HG03103 (cell line): ENCODE results near the gene TMEM258.

Experiments
- ATAC-seq: cut with Tn5 transposase; IDR thresholded peaks from one replicate; pipeline ENCODE4 v1.9.1; 2021; ENCODE audit warnings: low read depth; ENCODE audit not compliant: unreplicated experiment

The TMEM258 gene

DNA sequence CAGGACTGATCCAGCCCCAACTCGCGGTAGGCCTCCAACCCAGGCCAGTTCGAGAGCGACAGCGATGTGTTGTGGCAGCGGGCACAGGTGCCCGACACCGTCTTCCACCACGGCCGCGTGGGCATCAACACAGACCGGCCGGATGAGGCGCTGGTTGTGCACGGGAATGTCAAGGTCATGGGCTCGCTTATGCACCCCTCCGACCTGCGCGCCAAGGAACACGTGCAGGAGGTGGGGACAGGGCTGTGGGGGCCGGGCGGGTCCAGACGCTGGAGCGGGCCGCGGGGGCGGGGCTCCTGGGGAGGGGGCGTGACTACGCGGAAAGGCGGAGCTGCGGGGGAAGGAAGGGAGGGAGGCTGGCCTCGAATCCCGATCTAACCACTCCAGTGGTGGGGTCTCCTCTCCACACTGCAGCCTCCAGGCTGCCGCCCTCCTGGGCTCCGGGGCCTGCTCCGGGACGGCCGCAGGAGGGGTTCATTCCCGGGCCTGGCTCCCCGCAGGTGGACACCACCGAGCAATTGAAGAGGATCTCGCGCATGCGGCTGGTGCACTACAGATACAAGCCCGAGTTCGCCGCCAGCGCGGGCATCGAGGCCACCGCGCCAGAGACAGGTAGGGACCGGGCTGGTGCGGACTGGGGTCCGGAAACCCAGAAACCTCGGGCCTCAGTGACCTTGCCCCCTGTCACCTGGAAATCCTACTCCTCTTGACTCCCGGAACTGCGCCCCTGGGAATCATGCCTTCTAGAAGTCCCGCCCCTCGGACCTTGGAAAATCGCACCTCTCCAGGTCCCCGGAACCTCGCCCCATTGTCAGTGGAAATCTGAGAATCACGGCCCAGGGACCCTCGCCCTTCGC lies 14.9 kb downstream of the TMEM258 start:
- ATAC-seq, result no peak

DNA sequence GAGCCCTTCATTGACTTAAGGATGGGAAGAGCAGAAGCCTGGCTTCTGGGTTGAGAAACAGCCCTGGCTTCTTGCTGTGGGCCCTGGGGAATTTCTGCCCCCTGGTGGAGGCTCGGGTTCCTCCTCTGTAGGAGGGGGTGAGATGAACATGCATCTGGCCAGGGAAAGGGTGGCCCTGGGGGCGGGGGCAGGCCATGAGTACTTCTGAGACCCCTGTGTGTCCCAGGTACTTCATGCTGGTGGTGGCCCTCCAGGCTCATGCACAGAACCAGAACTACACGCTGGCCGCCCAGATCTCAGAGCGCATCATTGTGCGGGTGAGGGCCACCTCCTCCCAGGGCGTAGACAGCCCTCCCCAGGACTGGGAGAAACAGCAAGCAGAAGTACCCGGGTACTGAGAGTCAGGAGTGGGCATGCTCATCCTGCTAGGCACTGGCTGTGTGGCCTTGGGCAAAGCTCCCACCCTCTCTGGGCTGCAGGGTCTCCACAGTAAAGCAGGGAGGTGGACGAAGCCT lies 15.8 kb downstream of the TMEM258 start:
- no peak for ATAC-seq

DNA sequence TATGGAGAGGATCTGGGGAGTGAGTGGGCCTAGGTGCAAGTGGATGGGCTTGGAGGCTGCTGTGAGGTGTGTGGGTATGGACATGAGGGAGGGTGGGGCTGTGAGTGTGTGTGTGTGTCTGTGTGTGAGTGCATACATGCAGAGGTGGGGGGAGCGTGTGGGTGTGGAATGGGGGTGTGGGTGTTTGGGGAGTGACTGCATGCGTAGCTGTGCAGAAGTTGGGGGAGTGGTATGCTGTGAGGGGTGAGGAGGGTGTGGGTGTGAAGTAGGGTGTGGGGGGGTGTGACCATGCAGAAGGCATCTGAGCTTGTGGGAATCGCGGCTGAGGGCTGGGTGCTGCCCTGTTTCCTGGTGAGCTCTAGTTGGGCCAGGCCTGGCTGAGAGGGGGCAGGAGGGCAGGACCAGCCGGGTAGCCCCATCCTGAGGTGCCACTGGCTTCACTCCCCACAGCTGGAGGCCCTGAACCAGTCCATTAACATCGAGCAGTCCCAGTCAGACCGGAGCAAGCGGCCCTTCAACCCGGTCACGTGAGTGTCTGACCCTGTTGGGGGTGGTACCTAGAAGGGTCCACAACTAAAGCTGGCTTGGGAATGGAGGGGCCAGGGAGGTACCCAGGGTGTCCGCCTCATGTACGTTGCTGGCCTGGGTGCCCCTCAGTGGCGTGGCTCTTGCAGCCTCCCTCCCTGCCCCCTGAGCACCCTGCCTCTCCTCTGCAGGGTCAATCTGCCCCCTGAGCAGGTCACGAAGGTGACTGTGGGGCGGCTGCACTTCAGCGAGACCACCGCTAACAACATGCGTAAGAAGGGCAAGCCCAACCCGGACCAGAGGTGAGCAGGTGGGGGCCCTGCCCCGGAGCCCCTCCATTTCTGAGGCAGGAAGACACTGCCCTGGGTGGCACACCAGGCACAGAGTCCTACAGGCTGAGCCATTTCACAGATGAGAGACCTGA lies 16.5 kb downstream of the TMEM258 start:
- no peak for ATAC-seq

DNA sequence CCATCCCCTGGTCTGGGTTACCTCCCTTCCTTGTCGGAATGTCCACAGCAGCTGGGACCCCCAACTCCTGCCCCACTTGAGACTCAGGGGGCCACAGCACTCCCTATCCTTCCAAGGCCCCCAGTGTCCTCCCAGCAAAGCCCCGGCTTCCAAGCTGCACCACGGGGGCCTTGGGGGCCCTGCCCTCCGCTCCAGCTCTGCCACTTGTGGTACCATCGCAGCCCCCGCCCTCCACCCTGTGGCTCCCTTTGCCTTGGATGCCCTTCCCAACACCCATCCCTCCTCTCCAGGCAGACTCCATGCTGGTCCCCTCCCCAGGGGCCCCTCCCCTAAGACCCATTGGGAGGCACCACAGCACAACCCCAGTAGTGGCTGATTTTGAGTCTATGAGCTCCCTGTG lies 17.3 kb downstream of the TMEM258 start:
- no peak for ATAC-seq

DNA sequence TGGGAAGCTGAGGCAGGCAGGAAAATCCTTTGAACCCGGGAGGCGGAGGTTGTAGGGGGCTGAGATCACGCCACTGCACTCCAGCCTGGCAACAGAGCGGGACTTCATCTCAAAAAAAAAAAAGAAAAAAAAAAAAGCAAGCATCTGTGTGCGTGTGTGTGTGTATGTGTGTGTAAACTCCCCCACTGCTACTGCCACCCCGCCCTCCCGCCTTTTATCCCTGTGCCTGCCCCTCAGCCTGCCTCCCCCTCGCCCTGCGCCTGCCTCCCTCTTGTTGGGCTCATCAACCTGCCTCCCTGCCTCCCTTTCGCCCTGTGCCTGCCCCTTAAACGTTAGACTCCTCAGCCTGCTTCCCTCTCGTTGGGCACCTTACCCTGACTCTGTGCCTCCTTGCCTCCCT lies 18.0 kb downstream of the TMEM258 start:
- ATAC-seq, result no peak

DNA sequence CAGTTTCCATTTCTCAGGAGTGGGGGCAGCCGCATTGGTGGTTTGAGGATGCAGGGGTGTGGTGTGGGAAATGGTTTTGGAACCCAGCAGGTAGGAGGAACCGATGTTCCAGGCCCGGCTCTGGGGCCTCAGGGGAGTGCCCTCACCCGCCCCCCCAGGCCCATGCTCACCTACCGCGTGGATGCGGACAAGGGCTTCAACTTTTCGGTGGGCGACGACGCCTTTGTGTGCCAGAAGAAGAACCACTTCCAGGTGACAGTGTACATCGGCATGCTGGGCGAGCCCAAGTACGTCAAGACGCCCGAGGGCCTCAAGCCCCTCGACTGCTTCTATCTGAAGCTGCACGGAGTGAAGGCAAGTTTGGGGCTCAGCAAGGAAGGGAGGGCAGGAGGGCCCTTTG lies 18.6 kb downstream of the TMEM258 start:
- no peak for ATAC-seq

DNA sequence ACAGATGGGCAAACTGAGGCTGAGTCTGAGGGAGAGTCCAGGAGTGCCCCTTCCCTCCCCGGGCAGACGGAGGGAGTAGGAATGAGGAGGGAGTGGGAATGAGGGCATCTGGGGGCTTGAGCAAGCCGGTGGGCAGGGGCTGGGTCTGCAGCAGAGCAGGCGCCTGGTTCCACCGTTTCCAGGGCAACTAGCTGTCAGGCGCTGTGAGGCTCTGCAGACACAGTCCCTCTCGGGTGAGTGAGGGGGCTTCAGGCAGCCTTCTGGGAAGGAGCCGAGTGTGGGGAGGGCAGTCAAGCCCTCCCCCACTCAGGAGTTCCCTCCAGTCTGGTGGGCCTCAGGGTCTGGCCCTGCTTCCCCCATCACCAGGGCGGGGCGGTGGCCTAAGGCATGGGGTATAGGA lies 19.0 kb downstream of the TMEM258 start:
- ATAC-seq, result no peak

DNA sequence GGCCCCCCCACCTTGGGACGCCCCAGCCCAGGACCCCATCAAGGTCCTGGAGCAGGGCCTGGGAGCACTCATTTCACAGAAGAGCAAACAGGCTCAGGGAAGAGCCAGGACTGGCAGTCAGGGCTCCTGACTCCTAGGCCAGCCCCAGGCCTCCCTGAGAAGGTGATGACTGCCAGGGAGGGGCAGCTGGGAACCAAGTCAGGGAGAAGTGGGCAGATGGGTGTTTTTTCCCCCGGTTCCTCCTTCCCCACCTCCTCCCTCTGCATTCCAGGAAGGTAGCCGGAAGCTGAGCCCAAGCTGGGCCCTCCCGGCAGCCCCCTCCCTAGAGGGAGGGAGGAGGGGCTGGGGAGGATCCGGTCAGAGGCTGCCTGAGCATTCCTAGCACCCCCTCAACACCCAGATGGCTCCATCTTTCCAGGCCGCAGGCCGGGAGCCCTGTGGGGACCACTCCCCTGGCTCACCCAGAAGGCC lies 20.4 kb downstream of the TMEM258 start:
- no peak for ATAC-seq

DNA sequence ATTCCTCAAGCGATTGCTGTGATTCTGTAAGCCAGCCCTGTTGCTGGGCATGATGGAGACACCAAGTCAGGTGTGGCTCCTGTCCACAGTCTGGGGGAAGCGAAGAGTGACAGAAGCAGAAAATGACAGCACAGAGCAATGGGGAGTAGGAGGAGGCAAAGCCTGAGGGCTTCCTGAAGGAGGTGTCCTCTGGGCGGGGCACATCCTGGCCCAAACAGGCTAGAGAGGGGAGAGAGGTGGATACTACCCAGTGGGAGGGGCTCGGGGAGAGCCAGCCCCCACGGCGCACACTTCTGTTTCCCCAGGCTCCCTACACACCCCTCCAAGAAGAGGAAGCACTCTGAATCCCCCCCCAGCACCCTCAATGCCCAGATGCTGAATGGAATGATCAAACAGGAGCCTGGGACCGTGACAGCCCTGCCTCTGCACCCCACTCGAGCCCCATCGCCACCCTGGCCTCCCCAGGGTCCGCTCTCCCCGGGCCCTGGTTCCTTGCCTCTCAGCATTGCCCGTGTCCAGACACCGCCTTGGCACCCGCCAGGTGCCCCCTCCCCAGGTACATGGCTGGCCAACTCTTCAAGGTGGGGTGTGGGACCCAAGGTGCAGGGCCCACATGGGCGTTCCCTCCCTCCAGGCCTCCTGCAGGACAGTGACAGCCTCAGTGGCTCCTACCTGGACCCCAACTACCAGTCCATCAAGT lies 21.1 kb downstream of the TMEM258 start:
- ATAC-seq, result no peak

DNA sequence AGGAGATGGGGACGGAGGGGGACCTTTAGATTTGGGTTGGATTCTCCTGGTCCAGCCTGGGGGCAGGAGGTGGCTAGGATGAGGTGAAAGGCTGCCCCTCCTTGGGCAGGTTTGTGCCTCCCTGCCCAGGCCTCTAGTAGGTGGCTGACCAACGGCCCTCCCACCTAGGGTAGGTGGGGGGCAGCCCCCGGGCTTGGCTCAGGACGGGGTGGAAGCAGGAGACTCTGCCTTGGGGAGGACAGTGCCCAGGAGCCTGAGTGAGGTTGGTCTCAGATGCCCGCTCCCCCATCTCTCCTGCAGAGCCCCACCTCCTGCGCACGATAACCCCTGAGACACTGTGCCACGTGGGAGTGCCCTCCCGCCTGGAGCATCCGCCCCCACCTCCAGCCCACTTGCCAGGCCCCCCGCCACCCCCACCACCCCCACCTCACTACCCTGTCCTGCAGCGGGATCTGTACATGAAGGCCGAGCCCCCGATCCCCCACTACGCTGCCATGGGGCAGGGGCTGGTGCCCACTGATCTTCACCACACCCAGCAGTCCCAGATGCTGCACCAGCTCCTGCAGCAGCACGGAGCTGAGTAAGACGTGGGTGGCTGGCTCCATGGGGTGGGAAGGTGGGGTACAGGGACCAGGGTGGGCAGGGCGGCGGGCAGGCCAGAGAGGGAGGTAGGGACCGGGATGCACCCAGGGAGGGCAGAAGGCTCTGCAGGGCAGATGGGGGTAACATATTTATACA lies 22.3 kb downstream of the TMEM258 start:
- ATAC-seq, result no peak

DNA sequence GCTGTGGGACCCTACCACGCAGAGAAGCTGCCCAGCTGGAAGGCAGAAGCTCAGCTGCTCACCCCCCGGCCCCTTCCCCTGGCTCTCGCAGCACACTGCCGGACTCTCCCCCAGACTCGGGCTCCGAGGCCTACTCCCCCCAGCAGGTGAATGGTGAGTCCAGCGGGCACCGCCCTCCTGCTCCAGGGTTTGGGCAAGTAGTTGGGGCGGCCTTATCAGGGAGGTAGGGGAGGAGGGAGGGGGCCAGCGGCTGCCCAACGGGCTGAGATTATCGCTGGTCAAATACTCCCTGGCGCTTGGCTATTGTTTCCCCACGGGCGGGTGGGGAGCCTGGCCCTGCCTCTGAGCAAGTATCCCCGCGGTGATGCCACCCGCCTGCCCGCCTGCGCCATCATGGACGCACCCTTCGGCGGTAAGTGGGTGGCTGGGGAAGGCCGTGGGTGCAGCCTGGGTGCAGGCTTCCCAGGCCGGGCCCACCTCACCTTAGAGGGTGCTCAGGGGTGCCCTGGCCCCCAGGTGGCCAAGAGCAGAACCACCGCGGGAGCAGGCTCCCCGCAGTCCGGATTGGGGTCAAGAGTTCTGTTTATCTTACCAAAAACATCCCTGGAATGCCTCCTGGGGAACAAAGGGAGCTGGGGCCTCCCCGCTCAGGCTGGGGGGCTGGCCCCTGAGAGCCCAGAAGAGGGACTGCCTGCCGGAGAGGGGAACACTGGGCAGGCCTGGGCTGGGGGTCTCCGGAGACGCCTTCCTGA lies 23.1 kb downstream of the TMEM258 start:
- ATAC-seq, result no peak

DNA sequence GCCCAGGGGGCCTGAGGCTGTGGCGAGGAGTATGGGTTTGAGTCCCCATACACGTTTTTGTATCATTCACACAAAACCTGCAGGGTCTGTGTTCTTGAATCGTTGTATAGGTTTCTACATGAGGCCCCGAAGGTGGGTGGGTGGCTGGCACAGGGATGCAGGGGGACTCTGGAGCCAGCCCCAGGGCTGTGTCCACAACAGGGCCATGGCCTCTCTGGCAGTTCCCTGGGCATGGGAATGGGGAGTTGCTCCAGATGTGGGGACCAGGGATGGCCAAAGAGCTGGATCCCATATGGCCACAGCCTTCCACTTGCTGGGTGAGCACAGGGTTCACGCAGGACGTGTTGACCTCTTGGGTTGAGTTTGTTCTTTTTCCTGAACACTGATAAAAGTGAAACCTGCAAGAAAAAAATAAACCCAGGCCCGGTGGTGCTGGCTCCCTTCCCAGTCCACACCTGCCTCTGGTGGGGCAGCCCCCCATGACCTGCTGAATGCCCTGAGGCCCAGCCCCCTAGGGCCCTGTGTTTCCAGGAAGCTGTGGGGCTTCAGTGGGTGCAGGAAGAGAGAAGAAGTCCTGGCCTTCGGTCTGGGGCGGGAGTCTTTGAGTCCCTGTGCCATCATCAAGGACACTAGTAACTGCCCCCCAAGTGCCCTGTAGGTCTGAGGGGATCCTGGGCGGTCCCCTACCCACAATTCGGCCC lies 23.9 kb downstream of the TMEM258 start:
- no peak for ATAC-seq

DNA sequence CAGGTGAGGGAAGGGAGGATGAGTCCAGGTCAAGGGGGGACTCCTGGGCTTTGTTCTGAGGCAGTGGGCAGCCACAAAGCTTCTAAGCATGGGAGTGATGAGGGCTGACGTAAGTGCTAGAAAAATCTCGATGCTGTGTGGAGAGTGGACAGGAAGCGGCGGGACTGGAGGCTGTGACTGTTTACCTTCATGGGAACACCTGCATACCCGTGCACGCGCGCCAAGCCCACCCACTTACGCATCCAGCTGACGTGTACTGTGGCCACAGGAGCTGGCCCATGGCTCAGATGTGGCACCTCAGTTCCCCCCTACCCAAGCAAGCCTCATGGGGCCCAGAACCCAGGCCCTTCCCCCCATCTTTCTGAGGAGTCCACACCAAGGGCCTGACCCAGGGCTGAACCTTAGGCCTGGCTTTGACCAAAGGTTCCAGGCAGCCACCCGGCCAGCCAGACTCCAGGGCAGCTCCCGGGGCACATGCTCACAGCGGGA lies 26.0 kb downstream of the TMEM258 start:
- no peak for ATAC-seq

DNA sequence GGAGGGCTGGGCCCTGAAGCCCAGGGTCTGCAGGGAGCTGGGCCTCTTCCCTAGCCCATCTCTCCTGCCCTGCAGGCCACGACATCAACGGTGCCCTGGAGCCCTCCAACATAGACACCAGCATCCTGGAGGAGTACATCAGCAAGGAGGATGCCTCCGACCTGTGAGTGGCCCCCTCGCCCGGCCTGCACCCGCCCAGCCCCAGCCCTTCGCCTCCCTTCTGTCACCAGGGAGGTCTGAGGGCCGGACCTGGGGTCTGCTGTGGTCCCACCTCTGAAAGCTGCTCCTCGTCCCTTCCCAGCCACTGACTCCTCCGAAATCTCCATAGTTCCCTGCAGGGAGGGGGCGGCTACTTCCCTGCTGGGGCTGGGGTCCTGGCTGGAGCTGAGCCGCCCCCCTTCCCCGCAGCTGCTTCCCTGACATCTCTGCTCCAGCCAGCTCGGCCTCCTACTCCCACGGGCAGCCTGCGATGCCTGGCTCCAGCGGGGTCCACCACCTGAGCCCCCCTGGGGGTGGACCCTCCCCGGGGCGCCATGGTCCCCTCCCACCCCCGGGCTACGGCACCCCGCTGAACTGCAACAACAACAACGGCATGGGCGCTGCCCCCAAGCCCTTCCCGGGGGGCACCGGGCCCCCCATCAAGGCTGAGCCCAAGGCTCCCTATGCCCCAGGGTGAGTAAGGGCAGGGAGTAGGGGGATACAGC lies 26.7 kb downstream of the TMEM258 start:
- no peak for ATAC-seq

DNA sequence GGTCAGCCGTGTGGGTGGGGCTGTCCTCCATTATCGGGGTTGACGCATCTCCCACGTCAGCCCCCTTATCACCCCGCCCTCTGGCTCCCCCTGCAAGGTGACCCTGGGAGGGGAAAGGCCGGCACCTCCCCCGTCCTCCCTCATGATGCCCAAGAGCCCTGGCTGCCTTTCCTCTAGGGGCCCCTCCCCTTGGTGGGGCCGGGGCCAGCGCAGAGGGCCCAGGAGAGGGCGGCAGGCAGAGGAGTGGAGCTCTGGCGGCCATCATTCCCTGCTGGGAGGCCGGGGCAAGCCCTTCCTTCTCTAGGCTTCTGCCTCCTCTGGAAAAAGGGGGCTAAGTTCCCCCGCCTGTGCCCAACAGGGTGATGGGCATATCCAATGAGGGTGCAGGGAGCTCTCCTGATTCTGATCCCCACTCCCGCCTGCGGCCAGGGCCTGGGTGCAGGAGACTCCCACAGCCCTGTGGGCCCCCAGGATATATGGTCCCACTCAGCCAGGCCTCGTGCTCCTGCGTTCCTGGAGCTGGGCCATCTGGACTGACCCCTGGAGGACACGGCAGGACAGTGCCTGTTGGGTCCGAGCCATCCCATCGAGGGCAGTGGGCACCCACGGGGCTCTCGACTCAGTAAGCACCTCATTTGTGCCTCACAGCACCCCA lies 27.7 kb downstream of the TMEM258 start:
- no peak for ATAC-seq

DNA sequence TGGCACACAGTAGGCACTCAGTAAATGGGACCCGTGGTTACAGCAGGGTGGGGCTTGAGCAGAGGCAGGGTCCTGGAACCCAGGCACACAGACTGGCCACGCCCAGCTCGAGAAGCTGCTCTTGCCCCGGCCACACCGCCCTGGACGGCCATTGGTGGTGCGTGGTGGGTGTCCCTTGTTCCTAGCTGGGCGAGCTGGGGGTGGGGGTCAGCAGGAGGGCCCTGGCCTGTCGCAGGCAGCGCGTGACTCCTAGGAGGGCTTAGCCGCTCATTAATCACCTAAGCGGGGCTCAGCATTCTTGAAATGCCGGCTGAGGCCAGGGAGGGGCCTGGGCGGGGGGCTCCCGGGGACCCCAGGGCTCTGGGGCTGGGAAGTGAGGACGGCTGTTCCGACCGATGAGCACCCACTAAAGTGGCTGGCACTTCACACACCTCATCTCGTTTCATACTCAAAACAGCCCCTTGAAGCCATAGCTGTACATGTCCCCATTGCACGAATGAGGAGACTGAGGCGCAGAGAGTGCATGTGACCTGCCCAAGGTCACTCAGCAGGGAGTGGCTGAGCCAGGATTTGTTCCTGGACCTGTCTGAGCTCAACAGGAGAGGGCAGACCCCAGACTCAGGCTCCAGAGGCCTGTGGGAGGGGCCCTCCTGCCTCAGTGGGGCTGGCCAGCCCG lies 28.3 kb downstream of the TMEM258 start:
- ATAC-seq, result no peak

DNA sequence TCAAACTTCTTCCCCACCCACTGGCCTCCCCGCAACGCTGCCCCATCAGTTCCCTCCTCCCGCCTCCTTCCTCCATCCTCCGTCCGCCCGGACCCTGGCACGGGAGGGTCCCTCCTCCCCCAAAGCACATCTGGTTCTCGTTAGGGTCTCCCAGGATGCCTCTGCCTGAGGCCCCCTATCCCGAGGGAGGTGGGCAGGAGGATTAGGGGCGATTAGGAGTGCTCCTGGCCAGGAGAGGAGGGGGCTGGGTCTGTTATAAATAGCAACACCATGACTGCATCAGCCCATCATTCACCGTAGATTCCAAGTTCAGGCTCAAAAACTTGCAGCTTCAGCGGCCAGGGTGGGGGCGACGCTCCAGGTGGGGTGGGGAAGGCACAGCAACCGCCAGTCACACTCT lies 29.6 kb downstream of the TMEM258 start:
- no peak for ATAC-seq
